Measurements from ENCODE around the gene WBP1L. TPM values are rescaled to one million over a fixed set of nuclear protein-coding genes. Genes with fewer than 3 reads are reported as not detected.
"Not testable (repeated sequence)": the region's sequence is repeated elsewhere in the genome, so short reads cannot be mapped to it uniquely, and the experiment has no call there.

WBP1L gene
- total RNA-seq, 1 donor from 2014 or later = 33.0 TPM

DNA sequence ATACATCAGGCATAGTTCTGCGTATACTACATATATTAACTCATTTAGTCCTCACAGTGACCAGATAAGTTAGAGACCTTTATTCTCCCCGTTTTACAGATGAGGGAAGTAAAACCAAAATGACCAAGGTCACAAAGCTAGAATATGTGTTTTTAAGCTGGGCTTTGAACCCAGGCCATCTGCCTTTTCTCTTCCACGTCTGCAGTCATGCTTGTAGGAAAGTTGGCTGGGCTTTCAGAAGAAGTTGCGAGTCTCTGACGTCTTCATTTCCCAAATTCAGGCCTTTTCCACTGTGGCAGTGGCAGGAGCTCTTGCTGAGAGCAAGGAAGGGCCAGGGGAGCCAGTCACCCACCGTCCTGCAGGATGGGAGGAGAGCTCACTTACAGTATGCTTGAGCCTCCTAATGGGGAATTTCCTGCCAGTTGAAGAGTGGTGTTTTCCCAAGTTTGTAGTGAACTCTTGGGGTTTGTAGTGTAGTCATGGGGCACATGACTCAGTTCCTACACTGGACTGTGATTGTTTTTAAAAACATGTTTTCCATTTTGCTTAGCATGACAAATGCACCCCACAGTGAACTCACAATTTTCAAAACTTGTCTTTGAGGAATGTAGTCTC, 59.3 kb downstream of the WBP1L start:
- DNase-seq (ENCODE audit: low spot score) = no peak

DNA sequence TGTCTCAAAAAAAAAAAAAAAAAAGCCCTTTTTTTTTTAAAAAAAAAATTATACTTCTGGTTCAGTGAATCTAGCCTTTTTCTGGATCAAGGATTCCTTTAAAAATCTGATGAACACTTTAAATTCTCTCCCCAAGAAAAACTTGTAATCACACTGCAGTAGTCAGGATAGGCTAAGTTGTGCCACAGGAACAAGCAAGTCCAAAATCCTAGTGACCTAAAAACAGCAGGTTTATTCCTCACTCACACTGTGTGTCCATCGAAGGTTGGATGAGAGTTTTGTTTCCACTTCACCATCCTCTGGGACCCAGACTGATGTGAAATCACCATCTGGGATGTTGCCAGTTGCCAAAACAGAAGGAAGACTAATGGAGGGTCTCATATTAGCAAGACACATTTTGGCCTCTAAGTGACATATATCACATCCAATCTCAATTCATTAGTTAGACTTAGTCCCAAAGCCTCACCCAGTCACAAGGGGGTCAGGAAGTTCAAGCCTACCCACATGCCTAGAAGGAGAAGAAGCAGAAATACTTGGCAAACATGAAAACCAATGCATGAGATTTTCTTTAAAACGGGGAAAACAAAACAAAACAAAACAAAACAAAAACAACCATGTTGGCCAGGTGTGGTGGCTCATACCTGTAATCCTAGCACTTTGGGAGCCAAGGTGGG, 60.8 kb downstream of the WBP1L start:
- no peak for ATAC-seq
- DNase-seq (ENCODE audit: low spot score) = no peak

More for the DNA sequence above, 59.3 kb downstream of the WBP1L start:
- ATAC-seq = no peak

GRCh38 chr10:102808380-102808779, 64.6 kb downstream of the WBP1L start:
- ATAC-seq (no peak), DNase-seq (ENCODE audit: low spot score) (no peak)

DNA sequence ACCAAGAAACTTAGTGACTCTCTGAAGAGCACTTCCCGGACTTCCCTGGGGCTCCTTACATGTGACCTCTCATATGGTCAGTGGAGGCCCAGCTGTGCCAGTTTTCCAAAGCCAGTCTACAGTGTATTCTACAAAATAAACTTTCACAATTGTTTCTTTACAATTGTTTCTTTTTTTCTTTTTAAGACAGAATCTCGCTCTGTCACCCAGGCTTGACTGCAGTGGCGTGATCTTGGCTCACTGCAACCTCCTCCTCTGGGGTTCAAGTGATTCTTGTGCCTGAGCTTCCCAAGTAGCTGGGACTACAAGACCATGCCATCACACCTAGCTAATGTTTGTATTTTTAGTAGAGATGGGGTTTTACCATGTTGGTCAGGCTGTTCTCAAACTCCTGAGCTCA, 67.6 kb downstream of the WBP1L start:
- DNase-seq (ENCODE audit: low spot score) (no peak), ATAC-seq (no peak)

- no peak for DNase-seq (ENCODE audit: low spot score)
- ATAC-seq = no peak
Observed at GRCh38 chr10:102812231-102812876, 68.6 kb downstream of the WBP1L start.

DNA sequence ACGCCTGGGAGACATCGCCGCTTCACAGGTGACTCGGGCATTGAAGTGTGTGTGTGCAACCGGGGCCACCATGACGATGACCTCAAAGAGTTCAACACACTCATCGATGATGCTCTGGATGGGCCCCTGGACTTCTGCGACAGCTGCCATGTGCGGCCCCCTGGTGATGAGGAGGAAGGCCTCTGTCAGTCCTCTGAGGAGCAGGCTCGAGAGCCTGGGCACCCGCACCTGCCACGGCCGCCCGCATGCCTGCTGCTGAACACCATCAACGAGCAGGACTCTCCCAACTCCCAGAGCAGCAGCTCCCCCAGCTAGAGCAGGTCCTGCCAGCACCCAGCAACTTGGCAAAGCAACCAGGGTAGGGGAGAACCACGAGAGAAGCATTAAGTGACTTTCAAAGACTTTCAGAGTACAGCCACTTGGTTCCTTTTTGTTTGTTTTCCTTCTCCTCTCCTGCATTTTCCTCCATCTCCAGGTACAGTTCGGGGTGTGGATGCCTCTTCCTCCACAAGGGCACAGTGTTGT, 69.3 kb downstream of the WBP1L start:
- DNase-seq (ENCODE audit: low spot score) (no peak), ATAC-seq (no peak)

DNA sequence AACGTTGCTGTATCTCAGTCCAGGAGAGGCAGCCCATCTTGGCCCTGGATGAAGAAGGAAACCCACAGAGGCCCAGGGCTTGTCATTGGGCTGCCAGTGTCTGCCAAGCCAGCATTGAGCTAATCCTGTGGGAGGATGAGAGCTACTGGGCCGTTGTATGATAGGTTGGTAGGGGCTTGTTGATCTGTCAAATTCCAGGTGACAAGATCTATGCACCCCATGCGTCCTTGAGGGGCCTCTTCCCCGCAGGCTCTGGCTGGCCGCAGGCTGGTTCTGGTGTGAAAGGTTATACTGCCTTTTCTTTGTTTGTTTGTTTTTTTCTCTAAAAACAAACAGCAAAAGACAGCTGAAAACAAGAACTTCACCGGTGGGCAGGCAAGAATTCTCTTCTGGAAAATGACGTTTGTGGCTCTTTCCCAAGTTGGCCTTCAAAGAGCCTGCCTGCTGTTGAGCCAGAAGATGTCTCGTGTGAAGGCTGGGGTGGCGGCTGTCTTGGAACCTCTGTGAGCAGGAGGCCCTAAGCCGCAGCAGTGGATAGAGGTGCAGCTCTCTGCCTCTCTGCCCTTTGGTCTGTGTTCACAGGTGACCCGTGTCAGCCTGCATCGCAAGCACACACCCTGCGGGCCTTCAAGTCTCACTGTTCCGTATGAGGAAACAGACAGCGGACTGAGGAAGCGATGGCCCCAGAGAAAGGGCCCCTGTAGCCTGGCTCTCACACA, 70.1 kb downstream of the WBP1L start:
- peak; percentile 85 for ATAC-seq
- peak; percentile 69 for DNase-seq (ENCODE audit: low spot score)

- ATAC-seq = no peak
- no peak for DNase-seq (ENCODE audit: low spot score)
Observed at GRCh38 chr10:102814453-102814871, 70.7 kb downstream of the WBP1L start.

DNA sequence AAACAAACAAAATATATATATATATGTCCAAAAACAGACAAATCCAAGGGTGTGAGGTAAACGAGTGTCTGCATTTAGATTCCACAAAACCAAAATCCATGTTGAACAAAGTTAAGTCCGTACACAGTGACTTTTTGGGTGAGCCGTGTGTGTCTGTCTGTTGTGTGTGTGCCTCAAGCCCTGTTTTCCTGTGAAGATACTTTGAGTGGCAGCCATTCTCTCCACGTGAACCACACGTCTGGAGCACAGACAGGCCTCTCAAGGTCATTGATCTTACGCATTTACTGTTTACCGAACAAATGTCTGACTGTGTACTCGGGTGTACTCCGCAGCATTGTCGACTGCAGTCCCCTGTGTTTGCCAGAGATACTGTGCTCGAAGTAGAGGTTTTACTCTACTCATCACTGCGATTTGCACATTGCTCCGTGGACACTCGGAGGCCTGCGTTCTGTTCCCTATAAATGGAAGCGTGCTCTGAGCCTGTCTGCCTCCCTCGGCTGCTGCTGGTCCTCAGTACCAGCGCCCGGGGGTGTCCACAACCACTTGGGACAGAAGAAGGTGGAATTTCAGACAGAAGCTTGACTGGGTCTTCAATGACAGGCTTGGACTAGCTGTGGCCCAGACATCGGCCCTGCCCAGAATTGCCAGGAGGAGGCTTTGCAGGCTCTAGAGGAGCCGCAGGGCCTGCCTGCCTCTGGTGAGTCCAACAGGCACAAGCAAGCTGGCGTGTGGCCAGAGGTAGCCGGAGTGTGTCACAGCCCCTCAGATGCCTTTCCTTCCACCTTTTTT, 71.3 kb downstream of the WBP1L start:
- DNase-seq (ENCODE audit: low spot score) (no peak), ATAC-seq (peak; percentile 36)

DNA sequence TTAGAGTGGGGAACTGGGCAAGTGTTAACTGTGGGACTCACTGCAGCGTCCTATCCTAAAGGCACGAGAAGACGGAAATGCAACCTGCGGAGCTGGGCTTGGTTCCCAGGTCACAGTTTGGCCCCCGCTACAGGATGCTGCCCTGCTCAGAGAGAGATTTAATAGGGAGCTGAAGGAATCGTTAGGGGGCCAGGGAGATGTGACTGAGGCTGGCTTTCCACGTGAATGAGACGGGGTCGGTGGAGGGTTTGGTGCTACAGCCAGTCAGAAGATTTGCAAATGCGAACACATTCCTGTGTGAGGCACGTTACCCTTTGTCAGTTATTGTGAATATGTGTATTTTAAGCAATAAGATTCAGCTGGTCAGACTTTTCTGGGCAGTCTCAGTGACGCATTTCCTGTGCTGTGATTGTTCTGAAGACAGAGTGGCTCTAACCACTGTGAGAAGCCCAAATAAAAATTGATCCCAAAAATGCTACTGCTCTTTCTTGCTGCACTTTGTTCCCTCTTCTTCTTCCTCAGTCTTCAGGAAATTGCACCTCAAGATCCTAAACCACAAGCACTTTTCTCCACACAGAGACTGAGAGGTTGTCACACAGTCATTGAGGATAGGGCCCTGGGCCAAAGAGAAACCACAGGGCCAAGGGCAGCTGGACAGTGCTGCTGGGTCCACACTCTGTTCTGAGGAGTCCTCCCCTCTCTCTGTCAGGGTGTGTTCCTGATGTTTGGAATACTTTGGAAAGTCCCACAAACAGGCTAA, 72.2 kb downstream of the WBP1L start:
- no peak for DNase-seq (ENCODE audit: low spot score)
- ATAC-seq = peak; percentile 37

- ATAC-seq (no peak), DNase-seq (ENCODE audit: low spot score) (no peak)
Observed at GRCh38 chr10:102817175-102817574, 73.4 kb downstream of the WBP1L start.

GRCh38 chr10:102819054-102819453, 75.3 kb downstream of the WBP1L start:
- no peak for DNase-seq (ENCODE audit: low spot score)

DNA sequence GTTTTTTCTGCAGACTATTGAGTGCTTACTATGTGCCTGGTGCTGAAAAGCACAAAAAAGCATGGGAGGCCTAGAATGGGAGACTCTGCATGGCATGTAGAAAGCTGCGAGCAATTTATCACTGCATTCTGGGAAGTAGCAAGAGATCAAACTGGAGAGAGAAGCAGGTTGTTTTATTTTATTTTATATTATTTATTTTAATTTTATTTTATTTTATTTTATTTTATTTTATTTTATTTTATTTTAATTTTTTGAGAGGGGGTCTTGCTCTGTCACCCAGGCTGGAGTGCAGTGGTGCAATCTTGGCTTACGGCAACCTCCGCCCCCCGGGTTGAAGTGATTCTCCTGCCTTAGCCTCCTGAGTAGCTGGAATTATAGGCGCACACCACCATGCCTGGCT, 76.3 kb downstream of the WBP1L start:
- not testable (repeated sequence) for ATAC-seq

More at GRCh38 chr10:102819054-102819453, 75.3 kb downstream of the WBP1L start:
- no peak for ATAC-seq

DNA sequence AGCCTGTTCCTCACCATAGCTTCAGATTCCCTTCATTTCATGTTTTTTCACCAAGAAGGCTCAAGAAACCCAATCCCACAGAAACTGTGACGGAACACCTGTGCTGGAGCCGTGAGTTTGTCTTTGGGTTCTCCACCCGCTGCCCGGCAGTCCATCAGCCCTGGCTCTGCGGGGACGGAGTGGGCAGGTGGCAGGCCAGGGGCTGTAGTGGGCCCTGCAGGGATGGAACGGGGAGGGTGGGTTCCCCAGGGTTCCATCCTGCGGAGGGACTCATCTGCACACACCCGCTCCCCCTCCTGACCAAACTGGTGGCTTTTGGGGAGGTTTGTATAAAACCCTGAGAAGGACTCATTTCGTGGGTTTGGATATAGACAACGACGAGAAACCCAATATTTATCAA, 78.5 kb downstream of the WBP1L start:
- ATAC-seq (no peak), DNase-seq (ENCODE audit: low spot score) (no peak)

More for the DNA sequence above, 76.3 kb downstream of the WBP1L start:
- DNase-seq (ENCODE audit: low spot score) = not testable (repeated sequence)

DNA sequence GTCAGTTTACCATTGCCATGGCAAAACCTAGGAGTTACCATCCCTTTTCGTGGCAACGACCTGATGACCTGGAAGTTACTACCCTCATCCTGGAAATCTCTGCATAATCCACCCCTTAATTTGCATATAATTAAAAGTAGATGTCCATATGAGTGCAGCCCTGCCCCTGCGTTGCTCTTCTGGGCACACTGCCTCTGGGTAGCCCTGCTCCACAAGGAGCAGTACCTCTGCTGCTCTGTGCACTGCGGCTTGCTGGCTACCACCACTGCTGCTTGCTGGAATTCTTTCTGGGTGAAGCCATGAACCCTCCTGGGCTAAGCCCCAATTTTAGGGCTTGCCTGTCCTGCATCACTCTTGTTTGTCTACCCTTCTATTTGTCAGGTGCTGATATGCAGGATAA, 80.9 kb downstream of the WBP1L start:
- ATAC-seq = no peak
- no peak for DNase-seq (ENCODE audit: low spot score)

- no peak for DNase-seq (ENCODE audit: low spot score)
- no peak for ATAC-seq
Observed at GRCh38 chr10:102826148-102826796, 82.5 kb downstream of the WBP1L start.

DNA sequence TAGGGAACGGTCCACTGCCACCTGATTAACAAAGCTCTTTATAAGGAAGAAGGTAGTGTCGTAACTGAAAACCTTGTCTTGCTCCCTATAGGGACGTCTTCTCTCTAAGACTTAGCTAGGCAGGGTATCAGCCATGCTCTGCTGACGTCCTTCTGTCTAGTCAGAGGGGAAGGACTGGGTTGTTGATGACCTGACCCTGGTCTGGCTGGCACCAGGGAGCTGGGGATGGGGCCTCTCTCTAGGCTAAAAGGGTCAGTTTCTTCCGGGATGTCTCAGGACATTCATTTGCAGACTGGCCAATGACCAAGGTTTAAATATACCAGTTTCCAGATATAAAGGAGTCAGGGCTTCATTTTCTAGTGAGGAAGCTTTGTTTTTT, 83.8 kb downstream of the WBP1L start:
- ATAC-seq = no peak
- DNase-seq (ENCODE audit: low spot score) = no peak

DNA sequence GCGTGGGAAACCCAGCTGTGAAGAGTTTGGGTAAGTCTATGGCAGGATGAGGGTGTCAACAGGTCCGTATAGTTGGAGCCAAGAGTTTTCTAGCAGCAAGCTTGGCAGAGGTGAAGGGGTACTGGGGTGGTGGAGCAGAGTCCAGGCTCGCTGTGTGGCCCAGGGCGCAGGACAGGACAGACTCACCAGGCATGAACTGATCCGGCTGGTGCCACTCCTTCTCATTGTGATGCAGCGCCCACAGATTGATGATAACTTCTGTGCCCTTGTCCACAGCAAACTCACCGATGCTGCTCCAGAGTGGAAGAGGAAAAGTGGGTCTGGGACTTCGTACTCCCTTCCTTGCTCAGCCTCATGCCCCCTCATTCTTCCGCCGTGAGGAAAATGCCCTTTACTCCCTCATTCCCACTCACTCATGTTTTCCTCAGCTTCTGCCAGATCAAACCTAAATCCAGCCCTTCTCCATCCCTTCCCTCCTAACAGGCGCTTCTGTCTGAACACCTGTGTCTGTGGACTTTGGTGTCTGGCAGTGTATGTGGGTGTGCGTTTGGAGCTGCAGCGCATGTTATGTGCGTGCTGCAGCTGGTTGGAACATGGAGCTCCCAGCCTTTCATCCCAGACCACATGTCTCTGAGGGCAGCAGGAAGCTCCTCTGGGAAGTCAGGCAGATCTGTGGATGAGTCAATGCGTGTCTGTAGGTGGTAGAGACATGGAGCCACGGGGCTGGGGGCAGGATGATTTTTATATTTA, 87.7 kb downstream of the WBP1L start:
- peak; percentile 82 for ATAC-seq
- peak; percentile 76 for DNase-seq (ENCODE audit: low spot score)

- ATAC-seq = no peak
- DNase-seq (ENCODE audit: low spot score) = no peak
Observed at GRCh38 chr10:102832248-102832647, 88.5 kb downstream of the WBP1L start.
